ENCODE measurements around the gene AUTS2. TPM values are rescaled to one million over a fixed set of nuclear protein-coding genes. Genes with fewer than 3 reads are reported as not detected.

The AUTS2 gene
- total RNA-seq, 1 experiment from 2014 or later = not detected

GRCh38 chr7:70474639-70475234, 876.5 kb downstream of the AUTS2 start:
- H3K4me1 ChIP-seq (replicated peaks) = no peaks in the 10 kb centered on the region
- H3K4me3 ChIP-seq = no peak overlapping the region
- no peaks in the 10 kb centered on the region for H3K27me3 ChIP-seq (replicated peaks)
- no peaks in the 10 kb centered on the region for H3K9me3 ChIP-seq (replicated peaks)
- no peak overlapping the region for H3K27ac ChIP-seq
- DNase-seq (ENCODE audit: low read depth in 1 of 2, low spot score in 2 of 2) = no peak
- no peaks in the 10 kb centered on the region for H3K36me3 ChIP-seq

- Histone ChIP-seq H3K4me3 (no peak overlapping the region), H3K27ac (no peak overlapping the region), H3K9me3 (replicated peaks) (0 out of 2 replicates have a peak, but pooled peaks cover 7% of the 10 kb centered on the region), H3K4me1 (replicated peaks) (no peaks in the 10 kb centered on the region), H3K27me3 (replicated peaks) (no peaks in the 10 kb centered on the region), H3K36me3 (no peaks in the 10 kb centered on the region)
- DNase-seq (ENCODE audit: low read depth in 1 of 2, low spot score in 2 of 2) = no peak
These were observed 879.0 kb downstream of the AUTS2 start for GRCh38 chr7:70477036-70478010.

GRCh38 chr7:70479153-70480021, 881.1 kb downstream of the AUTS2 start:
- no peak overlapping the region for H3K27ac ChIP-seq
- no peak for DNase-seq (ENCODE audit: low read depth in 1 of 2, low spot score in 2 of 2)
- 0 out of 2 replicates have a peak, but pooled peaks cover 7% of the 10 kb centered on the region for H3K9me3 ChIP-seq (replicated peaks)
- no peaks in the 10 kb centered on the region for H3K4me1 ChIP-seq (replicated peaks)
- H3K36me3 ChIP-seq = no peaks in the 10 kb centered on the region
- H3K4me3 ChIP-seq = no peak overlapping the region
- H3K27me3 ChIP-seq (replicated peaks) = no peaks in the 10 kb centered on the region

GRCh38 chr7:70480927-70481569, 882.8 kb downstream of the AUTS2 start:
- H3K27ac ChIP-seq = no peak overlapping the region
- DNase-seq (ENCODE audit: low read depth in 1 of 2, low spot score in 2 of 2) = no peak
- H3K27me3 ChIP-seq (replicated peaks) = no peaks in the 10 kb centered on the region
- no peak overlapping the region for H3K4me3 ChIP-seq
- H3K36me3 ChIP-seq = no peaks in the 10 kb centered on the region
- 0 out of 2 replicates have a peak, but pooled peaks cover 7% of the 10 kb centered on the region for H3K9me3 ChIP-seq (replicated peaks)
- no peaks in the 10 kb centered on the region for H3K4me1 ChIP-seq (replicated peaks)

- no peak for DNase-seq (ENCODE audit: low read depth in 1 of 2, low spot score in 2 of 2)
- Histone ChIP-seq H3K4me1 (replicated peaks) (no peaks in the 10 kb centered on the region), H3K36me3 (no peaks in the 10 kb centered on the region), H3K27ac (no peak overlapping the region), H3K4me3 (no peak overlapping the region), H3K27me3 (replicated peaks) (no peaks in the 10 kb centered on the region), H3K9me3 (replicated peaks) (0 out of 2 replicates have a peak, but pooled peaks cover 7% of the 10 kb centered on the region)
These were observed 883.4 kb downstream of the AUTS2 start for GRCh38 chr7:70481570-70482123.

GRCh38 chr7:70484255-70484654, 886.0 kb downstream of the AUTS2 start:
- Histone ChIP-seq H3K9me3 (replicated peaks) (0 out of 2 replicates have a peak, but pooled peaks cover 10% of the 10 kb centered on the region), H3K36me3 (no peaks in the 10 kb centered on the region), H3K4me1 (replicated peaks) (no peaks in the 10 kb centered on the region), H3K27ac (no peak overlapping the region), H3K27me3 (replicated peaks) (no peaks in the 10 kb centered on the region), H3K4me3 (no peak overlapping the region)
- no peak for DNase-seq (ENCODE audit: low read depth in 1 of 2, low spot score in 2 of 2)

- H3K9me3 ChIP-seq (replicated peaks) = 0 out of 2 replicates have a peak, but pooled peaks cover 3% of the 10 kb centered on the region
- H3K27ac ChIP-seq = no peak overlapping the region
- H3K36me3 ChIP-seq = no peaks in the 10 kb centered on the region
- no peak for DNase-seq (ENCODE audit: low read depth in 1 of 2, low spot score in 2 of 2)
- H3K27me3 ChIP-seq (replicated peaks) = no peaks in the 10 kb centered on the region
- H3K4me3 ChIP-seq = no peak overlapping the region
- H3K4me1 ChIP-seq (replicated peaks) = no peaks in the 10 kb centered on the region
These were observed 888.7 kb downstream of the AUTS2 start for GRCh38 chr7:70486977-70487376.

GRCh38 chr7:70487428-70487827, 889.2 kb downstream of the AUTS2 start:
- H3K9me3 ChIP-seq (replicated peaks) = 0 out of 2 replicates have a peak, but pooled peaks cover 3% of the 10 kb centered on the region
- no peaks in the 10 kb centered on the region for H3K36me3 ChIP-seq
- H3K27me3 ChIP-seq (replicated peaks) = no peaks in the 10 kb centered on the region
- no peaks in the 10 kb centered on the region for H3K4me1 ChIP-seq (replicated peaks)
- no peak for DNase-seq (ENCODE audit: low read depth in 1 of 2, low spot score in 2 of 2)
- no peak overlapping the region for H3K27ac ChIP-seq
- no peak overlapping the region for H3K4me3 ChIP-seq

- no peaks in the 10 kb centered on the region for H3K36me3 ChIP-seq
- H3K9me3 ChIP-seq (replicated peaks) = 0 out of 2 replicates have a peak, but pooled peaks cover 3% of the 10 kb centered on the region
- H3K4me1 ChIP-seq (replicated peaks) = no peaks in the 10 kb centered on the region
- no peak for DNase-seq (ENCODE audit: low read depth in 1 of 2, low spot score in 2 of 2)
- H3K4me3 ChIP-seq = no peak overlapping the region
- no peaks in the 10 kb centered on the region for H3K27me3 ChIP-seq (replicated peaks)
- no peak overlapping the region for H3K27ac ChIP-seq
These were observed 889.6 kb downstream of the AUTS2 start for GRCh38 chr7:70487886-70488285.

GRCh38 chr7:70489813-70490212, 891.5 kb downstream of the AUTS2 start:
- Histone ChIP-seq H3K27me3 (replicated peaks) (no peaks in the 10 kb centered on the region), H3K27ac (no peak overlapping the region), H3K4me1 (replicated peaks) (no peaks in the 10 kb centered on the region), H3K36me3 (no peaks in the 10 kb centered on the region), H3K4me3 (no peak overlapping the region), H3K9me3 (replicated peaks) (0 out of 2 replicates have a peak, but pooled peaks cover 3% of the 10 kb centered on the region)
- DNase-seq (ENCODE audit: low read depth in 1 of 2, low spot score in 2 of 2) = no peak

- H3K36me3 ChIP-seq = no peaks in the 10 kb centered on the region
- H3K4me3 ChIP-seq = no peak overlapping the region
- no peaks in the 10 kb centered on the region for H3K4me1 ChIP-seq (replicated peaks)
- H3K27ac ChIP-seq = no peak overlapping the region
- DNase-seq (ENCODE audit: low read depth in 1 of 2, low spot score in 2 of 2) = no peak
- no peaks in the 10 kb centered on the region for H3K27me3 ChIP-seq (replicated peaks)
- H3K9me3 ChIP-seq (replicated peaks) = no peaks in the 10 kb centered on the region
These were observed 894.4 kb downstream of the AUTS2 start for GRCh38 chr7:70492625-70493024.

- Histone ChIP-seq H3K9me3 (replicated peaks) (no peaks in the 10 kb centered on the region; the same call in 1 of the 2 replicates), H3K4me1 (replicated peaks) (no peaks in the 10 kb centered on the region), H3K27ac (no peak overlapping the region), H3K4me3 (no peak overlapping the region), H3K27me3 (replicated peaks) (no peaks in the 10 kb centered on the region), H3K36me3 (no peaks in the 10 kb centered on the region)
- DNase-seq (ENCODE audit: low read depth in 1 of 2, low spot score in 2 of 2) = no peak
These were observed 896.2 kb downstream of the AUTS2 start for GRCh38 chr7:70494225-70495032.

All from SJSA1 (cell line).